Measurements from ENCODE around the gene ABCD2.
"Not testable (repeated sequence)": the region's sequence is repeated elsewhere in the genome, so short reads cannot be mapped to it uniquely, and the experiment has no call there.

ABCD2 gene

GRCh38 chr12:39638178-39638577 is 18.6 kb upstream of the ABCD2 start:
- no peaks in the 10 kb centered on the region for H3K36me3 ChIP-seq
- no peak for TF ChIP-seq CTCF (IDR thresholded peaks at IDR 0.05; ENCODE audit: low read depth, low read length)
- no peaks in the 10 kb centered on the region for H3K27me3 ChIP-seq
- no peaks in the 10 kb centered on the region for H3K4me1 ChIP-seq
- no peak overlapping the region for H3K4me3 ChIP-seq (ENCODE audit: low read depth, low read length)
- no peaks in the 10 kb centered on the region for H3K9me3 ChIP-seq
- DNase-seq, result no peak

DNA sequence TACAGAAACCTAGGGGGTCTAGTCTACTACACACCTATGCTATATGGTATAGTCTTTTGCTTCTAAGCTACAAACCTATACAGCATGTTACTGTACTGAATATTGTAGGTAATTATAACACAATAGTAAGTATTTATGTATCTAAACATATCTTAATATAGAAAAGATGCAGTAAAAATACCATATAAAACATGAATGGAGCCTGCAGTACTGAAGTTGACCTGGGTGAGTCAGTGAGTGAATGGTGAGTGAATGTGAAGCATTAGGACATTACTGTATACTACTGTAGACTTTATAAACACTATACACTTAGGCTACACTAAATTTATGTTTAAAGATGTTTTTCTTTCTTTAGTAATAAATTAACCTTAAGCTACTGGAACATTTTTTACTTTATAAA is 13.1 kb upstream of the ABCD2 start:
- Histone ChIP-seq H3K27me3 (no peaks in the 10 kb centered on the region), H3K36me3 (no peaks in the 10 kb centered on the region), H3K4me3 (ENCODE audit: low read depth, low read length) (no peak overlapping the region), H3K4me1 (no peaks in the 10 kb centered on the region), H3K9me3 (no peaks in the 10 kb centered on the region)
- DNase-seq, result no peak
- 0 out of 2 replicates have a peak, but pooled peaks have one; percentile 18 for TF ChIP-seq CTCF (IDR thresholded peaks at IDR 0.05; ENCODE audit: low read depth, low read length)

- Histone ChIP-seq H3K9me3 (no peaks in the 10 kb centered on the region), H3K4me3 (ENCODE audit: low read depth, low read length) (no peak overlapping the region), H3K27me3 (no peaks in the 10 kb centered on the region), H3K4me1 (no peaks in the 10 kb centered on the region), H3K36me3 (no peaks in the 10 kb centered on the region)
- TF ChIP-seq CTCF (IDR thresholded peaks at IDR 0.05; ENCODE audit: low read depth, low read length), result no peak
- DNase-seq, result no peak
These were observed 9.2 kb upstream of the ABCD2 start for GRCh38 chr12:39628836-39629235.

GRCh38 chr12:39627914-39628313 is 8.3 kb upstream of the ABCD2 start:
- Histone ChIP-seq H3K36me3 (no peaks in the 10 kb centered on the region), H3K9me3 (no peaks in the 10 kb centered on the region), H3K27me3 (no peaks in the 10 kb centered on the region), H3K4me1 (no peaks in the 10 kb centered on the region), H3K4me3 (ENCODE audit: low read depth, low read length) (no peak overlapping the region)
- DNase-seq, result no peak
- TF ChIP-seq CTCF (IDR thresholded peaks at IDR 0.05; ENCODE audit: low read depth, low read length), result no peak

GRCh38 chr12:39626033-39626814 is 6.6 kb upstream of the ABCD2 start:
- no peaks in the 10 kb centered on the region for H3K9me3 ChIP-seq
- TF ChIP-seq CTCF (IDR thresholded peaks at IDR 0.05; ENCODE audit: low read depth, low read length), result no peak
- no peaks in the 10 kb centered on the region for H3K27me3 ChIP-seq
- H3K36me3 ChIP-seq, result no peaks in the 10 kb centered on the region
- H3K4me3 ChIP-seq (ENCODE audit: low read depth, low read length), result no peak overlapping the region
- no peak for DNase-seq
- peaks cover 3% of the 10 kb centered on the region for H3K4me1 ChIP-seq

DNA sequence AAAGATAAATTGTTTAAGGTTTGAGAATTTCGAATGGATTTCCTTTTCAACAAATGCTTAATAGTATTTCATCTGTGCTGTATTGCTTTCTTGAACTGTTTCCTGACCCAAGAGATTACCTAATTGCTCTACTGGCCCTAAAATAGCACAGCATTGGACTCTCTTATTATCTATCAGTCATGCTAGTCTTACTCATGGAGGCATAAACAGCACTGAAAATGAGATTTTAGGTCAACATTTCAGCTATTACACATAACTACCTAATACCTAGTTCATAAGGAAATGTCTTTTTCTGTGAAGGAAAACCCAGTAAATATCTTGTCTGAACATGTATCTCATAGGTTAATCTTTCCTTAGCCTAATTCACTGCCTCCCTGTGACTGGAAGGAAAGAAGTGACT is 4.3 kb upstream of the ABCD2 start:
- Histone ChIP-seq H3K4me1 (peaks cover 3% of the 10 kb centered on the region), H3K9me3 (no peaks in the 10 kb centered on the region), H3K27me3 (no peaks in the 10 kb centered on the region), H3K36me3 (no peaks in the 10 kb centered on the region), H3K4me3 (ENCODE audit: low read depth, low read length) (no peak overlapping the region)
- no peak for TF ChIP-seq CTCF (IDR thresholded peaks at IDR 0.05; ENCODE audit: low read depth, low read length)
- DNase-seq, result no peak

DNA sequence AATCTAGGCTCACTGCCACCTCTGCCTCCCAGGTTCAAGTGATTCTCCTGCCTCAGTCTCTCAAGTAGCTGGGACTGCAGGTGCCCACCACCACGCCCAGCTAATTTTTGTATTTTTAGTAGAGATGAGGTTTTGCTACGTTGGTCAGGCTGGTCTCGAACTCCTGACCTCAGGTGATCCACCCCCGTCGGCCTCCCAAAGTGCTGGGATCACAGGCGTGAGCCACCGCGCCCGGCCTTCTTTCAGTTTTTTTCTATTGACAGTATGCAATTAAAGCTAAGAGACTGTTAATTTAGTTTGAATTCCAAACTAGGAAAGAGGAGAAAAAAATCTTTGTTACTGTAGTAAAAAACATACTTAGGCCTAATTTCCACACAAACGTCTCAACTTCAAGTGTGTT is 3.6 kb upstream of the ABCD2 start:
- H3K36me3 ChIP-seq; H3K4me3 ChIP-seq (ENCODE audit: low read depth, low read length); H3K27me3 ChIP-seq; H3K9me3 ChIP-seq; H3K4me1 ChIP-seq; DNase-seq: not testable (repeated sequence)

Data from BE2C (cell line).